ENCODE measurements around the gene PTPRD.

PTPRD gene

GRCh38 chr9:10259668-10260067, 353.1 kb downstream of the PTPRD start:
- POLR2A ChIA-PET = no interaction called here
- Histone ChIP-seq H3K4me1 (ENCODE audit: control insufficient read depth, insufficient read depth, low read length) (no peaks in the 10 kb centered on the region), H3K36me3 (ENCODE audit: control insufficient read depth in 2 of 2, insufficient read depth in 1 of 2, low read length in 2 of 2) (no peaks in the 10 kb centered on the region), H3K27ac (ENCODE audit: extremely low read depth, low read depth, low read length) (no peak overlapping the region), H3K9me3 (ENCODE audit: control insufficient read depth, insufficient read depth, low read depth, low read length) (no peaks in the 10 kb centered on the region), H3K4me3 (ENCODE audit: low read depth, low read length) (no peak overlapping the region)
- TF ChIP-seq ZNF558 (tag by site-specific recombination; IDR thresholded peaks at IDR 0.05) = no peak
- no peak for TF ChIP-seq PRDM10 (tag by site-specific recombination; IDR thresholded peaks at IDR 0.05)
- TF ChIP-seq ZBTB6 (tag by site-specific recombination; IDR thresholded peaks at IDR 0.05) = no peak
- TF ChIP-seq ZNF830 (tag by site-specific recombination; IDR thresholded peaks at IDR 0.05; ENCODE audit: low read depth) = no peak
- no peak for TF ChIP-seq ZEB2 (tag by site-specific recombination; IDR thresholded peaks at IDR 0.05)
- TF ChIP-seq ZNF677 (tag by site-specific recombination; IDR thresholded peaks at IDR 0.05) = no peak
- TF ChIP-seq KLF8 (tag by site-specific recombination; IDR thresholded peaks at IDR 0.05) = no peak
- TF ChIP-seq ZBTB26 (tag by site-specific recombination; optimal IDR thresholded peaks at IDR 0.05) = no peak
- TF ChIP-seq ZNF777 (tag by site-specific recombination; IDR thresholded peaks at IDR 0.05; ENCODE audit: borderline replicate concordance) = no peak
- TF ChIP-seq ZNF585B (tag by site-specific recombination; IDR thresholded peaks at IDR 0.05) = no peak
- no peak for TF ChIP-seq ZNF140 (tag by site-specific recombination; IDR thresholded peaks at IDR 0.05)
- TF ChIP-seq ZNF645 (tag by site-specific recombination; IDR thresholded peaks at IDR 0.05) = no peak
- no peak for TF ChIP-seq GLI2 (tag by site-specific recombination; IDR thresholded peaks at IDR 0.05; ENCODE audit: borderline replicate concordance, low read depth)
- no peak for TF ChIP-seq ZNF629 (tag by site-specific recombination; IDR thresholded peaks at IDR 0.05)
- no peak for TF ChIP-seq ZNF518A (tag by site-specific recombination; conservative IDR thresholded peaks at IDR 0.05; ENCODE audit: low read depth)
- CTCF ChIA-PET = interaction anchor here (0.9 to 1.1 kb wide), 2 partner anchors 9 to 27 kb away, joined by 3 to 5 read pairs; no protein-coding TSS in a partner anchor
